MCF 10A (cell line): ENCODE results near the gene TTC31. TPM values are rescaled to one million over a fixed set of nuclear protein-coding genes. Genes with fewer than 3 reads are reported as not detected.
A peak's percentile ranks its signal among the peaks of the same experiment; 100 is the strongest.

Experiments used
- BruUV-seq: library from RNA; stranded (reverse); fragments of 400-500 nt; replicated peaks from 2 replicates; lab custom pipeline; 2021; lab: Mats Ljungman, UMichigan
- CTCF ChIA-PET: fragments of 300-600 bp; sonication (Branson Sonifier 250); formaldehyde crosslinking; extraction: SDS; loops from one replicate; lab custom pipeline; 2021; ENCODE audit warnings: antibody characterized with exemption, inconsistent platforms; lab: Yijun Ruan, JAX
- POLR2A ChIA-PET: fragments of 300-600, 350-650 bp; sonication (Branson Sonifier 250); formaldehyde crosslinking; extraction: SDS; loops from one replicate; lab custom pipeline; 2020; ENCODE audit warnings: antibody characterized with exemption, inconsistent platforms; lab: Yijun Ruan, JAX
- DNase-seq: peaks from one replicate; pipeline ENCODE4 v3.0.0-alpha.2; 2018; ENCODE audit not compliant: unreplicated experiment
- H3K27ac Mint-ChIP-seq: one replicate; pipeline ENCODE4 v1.8.0; 2022; ENCODE audit warnings: mild to moderate bottlenecking, low read depth, mixed read lengths; ENCODE audit not compliant: unreplicated experiment
- H3K27me3 Mint-ChIP-seq: one replicate; pipeline ENCODE4 v1.8.0; 2022; ENCODE audit warnings: mixed read lengths; ENCODE audit not compliant: insufficient read depth, unreplicated experiment
- H3K36me3 Mint-ChIP-seq: one replicate; pipeline ENCODE4 v1.8.0; 2022; ENCODE audit warnings: mild to moderate bottlenecking, moderate library complexity, mixed read lengths; ENCODE audit not compliant: insufficient read depth, unreplicated experiment
- H3K4me1 Mint-ChIP-seq: one replicate; pipeline ENCODE4 v1.8.0; 2022; ENCODE audit warnings: mixed read lengths; ENCODE audit not compliant: insufficient read depth, unreplicated experiment
- H3K4me3 Mint-ChIP-seq: one replicate; pipeline ENCODE4 v1.8.0; 2022; ENCODE audit warnings: mild to moderate bottlenecking, moderate library complexity, mixed read lengths; ENCODE audit not compliant: unreplicated experiment
- H3K9me3 Mint-ChIP-seq: one replicate; pipeline ENCODE4 v1.8.0; 2022; ENCODE audit warnings: mixed read lengths; ENCODE audit not compliant: unreplicated experiment
- intact Hi-C: fragments of 100-400 bp; cut with micrococcal nuclease; formaldehyde crosslinking; loops from 2 replicates; pipeline ENCODE4 v1.14.1; 2022
- total RNA-seq: library from RNA; stranded (reverse); gene quantifications from 2 replicates; pipeline ENCODE4 v1.2.3, GENCODE V29; 2022
- TF ChIP-seq, protein P1 (sequence below): fragments of 200-600 bp; IDR thresholded peaks from one replicate; pipeline ENCODE4 v1.8.0; 2022; ENCODE audit warnings: antibody characterized with exemption, mild to moderate bottlenecking; ENCODE audit not compliant: unreplicated experiment

The TTC31 gene
- total RNA-seq, 1 experiment from 2014 or later = 17.6 TPM

DNA sequence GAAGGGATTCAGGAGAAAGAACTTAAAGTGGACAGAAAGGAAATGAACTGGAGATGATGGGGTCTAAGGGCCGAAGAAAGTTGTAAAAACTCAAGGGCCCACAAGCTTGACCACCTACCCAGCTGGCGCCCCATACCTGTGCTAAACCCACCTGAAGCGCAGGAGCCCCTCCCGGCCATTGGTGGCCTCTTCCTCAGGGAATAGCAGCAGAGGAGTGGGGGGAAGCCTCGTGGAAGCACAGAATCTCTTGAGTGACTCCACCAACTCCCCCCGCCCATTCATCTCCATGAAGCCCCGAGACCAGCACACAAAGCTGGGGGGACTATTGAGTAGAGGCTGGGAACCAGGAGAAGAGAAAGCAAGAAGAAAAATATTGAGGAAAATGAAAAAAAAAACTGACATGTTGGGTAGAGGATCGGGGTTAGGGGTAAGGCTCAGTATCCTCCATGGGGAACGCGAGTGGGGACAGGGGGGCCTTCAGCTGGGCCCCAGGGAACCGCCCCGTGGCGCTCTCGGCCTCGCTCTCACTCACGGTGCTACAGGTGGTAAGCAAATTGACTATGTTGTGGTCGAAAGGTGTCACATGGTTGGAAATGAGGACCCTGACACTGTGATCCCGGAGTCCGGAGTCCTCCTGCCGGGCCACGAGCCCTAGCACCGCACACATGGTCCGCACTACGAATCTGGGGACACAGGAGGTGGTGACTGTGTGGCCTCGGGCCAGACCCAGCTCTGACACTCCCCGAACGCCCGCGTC lies 45.9 kb downstream of the TTC31 start:
- TF ChIP-seq, protein P1, sequence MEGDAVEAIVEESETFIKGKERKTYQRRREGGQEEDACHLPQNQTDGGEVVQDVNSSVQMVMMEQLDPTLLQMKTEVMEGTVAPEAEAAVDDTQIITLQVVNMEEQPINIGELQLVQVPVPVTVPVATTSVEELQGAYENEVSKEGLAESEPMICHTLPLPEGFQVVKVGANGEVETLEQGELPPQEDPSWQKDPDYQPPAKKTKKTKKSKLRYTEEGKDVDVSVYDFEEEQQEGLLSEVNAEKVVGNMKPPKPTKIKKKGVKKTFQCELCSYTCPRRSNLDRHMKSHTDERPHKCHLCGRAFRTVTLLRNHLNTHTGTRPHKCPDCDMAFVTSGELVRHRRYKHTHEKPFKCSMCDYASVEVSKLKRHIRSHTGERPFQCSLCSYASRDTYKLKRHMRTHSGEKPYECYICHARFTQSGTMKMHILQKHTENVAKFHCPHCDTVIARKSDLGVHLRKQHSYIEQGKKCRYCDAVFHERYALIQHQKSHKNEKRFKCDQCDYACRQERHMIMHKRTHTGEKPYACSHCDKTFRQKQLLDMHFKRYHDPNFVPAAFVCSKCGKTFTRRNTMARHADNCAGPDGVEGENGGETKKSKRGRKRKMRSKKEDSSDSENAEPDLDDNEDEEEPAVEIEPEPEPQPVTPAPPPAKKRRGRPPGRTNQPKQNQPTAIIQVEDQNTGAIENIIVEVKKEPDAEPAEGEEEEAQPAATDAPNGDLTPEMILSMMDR = no peak
- TSS peak; percentile 55 for BruUV-seq
- ChIA-PET CTCF (interaction anchor here (0.6 to 7.3 kb wide), 4 partner anchors 37 to 59 kb away, joined by 3 to 80 read pairs (median 12); partner anchors contain the start of genes CCDC142 and TTC31), POLR2A (interaction anchor here (0.7 to 8.1 kb wide), 19 partner anchors 8 to 107 kb away, joined by 3 to 135 read pairs (median 5); partner anchors contain the start of genes C2orf81, CCDC142, INO80B and MOGS)
- no peak for DNase-seq
- H3K36me3 Mint-ChIP-seq = peaks cover 31% of the 10 kb centered on the region
- intact Hi-C loops = loop anchor here (1.0 kb wide), 1 partner anchor 21 kb away; the partner anchor contains the start of gene PCGF1
- peak overlapping the region; percentile 94 for H3K4me3 Mint-ChIP-seq
- no peaks in the 10 kb centered on the region for H3K27me3 Mint-ChIP-seq
- peak overlapping the region; percentile 91 for H3K27ac Mint-ChIP-seq
- no peaks in the 10 kb centered on the region for H3K9me3 Mint-ChIP-seq
- peaks cover 38% of the 10 kb centered on the region for H3K4me1 Mint-ChIP-seq

DNA sequence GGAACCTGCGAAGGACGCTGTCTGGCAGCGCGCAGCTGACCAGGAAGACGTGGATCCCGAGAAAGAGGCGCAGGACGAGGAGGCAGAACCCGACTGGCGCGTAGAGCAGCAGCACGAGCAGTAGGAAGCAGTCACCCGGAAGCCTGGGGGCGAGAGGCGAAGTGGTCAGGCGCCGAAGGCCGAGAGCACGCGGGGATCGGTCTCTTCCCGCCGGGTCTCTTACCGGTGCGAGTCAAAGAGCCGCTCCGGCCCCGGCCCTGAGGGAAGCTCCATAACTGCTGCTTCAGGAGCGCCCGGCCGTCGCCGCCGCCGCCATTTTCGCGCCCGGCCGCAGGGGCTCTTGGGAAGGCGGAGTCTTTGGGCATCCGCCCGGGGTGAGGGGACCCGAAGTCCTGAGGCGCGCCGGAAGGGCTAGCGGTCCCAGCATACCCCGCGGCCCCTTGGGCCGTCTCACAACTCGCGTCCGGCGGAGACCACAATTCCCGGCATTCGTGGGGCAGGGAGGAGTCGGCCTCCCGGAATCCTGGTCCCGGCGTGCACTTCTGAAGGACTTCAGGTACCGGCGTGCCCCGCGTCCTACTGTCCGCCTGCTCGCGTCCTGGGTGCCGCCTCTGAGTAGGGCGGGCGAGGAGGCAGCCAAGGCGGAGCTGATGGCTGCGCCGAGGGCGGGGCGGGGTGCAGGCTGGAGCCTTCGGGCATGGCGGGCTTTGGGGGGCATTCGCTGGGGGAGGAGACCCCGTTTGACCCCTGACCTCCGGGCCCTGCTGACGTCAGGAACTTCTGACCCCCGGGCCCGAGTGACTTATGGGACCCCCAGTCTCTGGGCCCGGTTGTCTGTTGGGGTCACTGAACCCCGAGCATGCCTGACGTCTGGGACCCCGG lies 46.7 kb downstream of the TTC31 start, which contains the start of the genes AUP1 and HTRA2:
Gene AUP1 (minus strand): TSS at position 350 of the 882 bp plus-strand sequence. CDS start 77 bp downstream, at position 273.
Gene HTRA2 (plus strand): TSS at position 577 of the 882 bp plus-strand sequence. CDS start 74 bp downstream, at position 651.
- ChIA-PET CTCF (interaction anchor here (0.6 to 7.3 kb wide), 6 partner anchors 36 to 65 kb away, joined by 3 to 80 read pairs (median 10); partner anchors contain the start of genes CCDC142 and TTC31), POLR2A (interaction anchor here (0.6 to 8.1 kb wide), 29 partner anchors 9 to 1117 kb away, joined by 3 to 135 read pairs (median 5); partner anchors contain the start of genes C2orf81, CCDC142, INO80B and MOGS)
- Mint-ChIP-seq H3K27me3 (no peaks in the 10 kb centered on the region), H3K9me3 (no peaks in the 10 kb centered on the region), H3K36me3 (peaks cover 28% of the 10 kb centered on the region), H3K27ac (peak within 1 kb of the TSS; percentile 91), H3K4me1 (peaks cover 38% of the 10 kb centered on the region), H3K4me3 (peak within 1 kb of the TSS; percentile 94)
- intact Hi-C loops = loop anchor here (1.0 to 5.0 kb wide), 2 partner anchors 22 to 192 kb away; partner anchors contain the start of gene PCGF1
- TF ChIP-seq, protein P1 = no peak
- DNase-seq = peak; percentile 99
- no TSS peak for BruUV-seq

DNA sequence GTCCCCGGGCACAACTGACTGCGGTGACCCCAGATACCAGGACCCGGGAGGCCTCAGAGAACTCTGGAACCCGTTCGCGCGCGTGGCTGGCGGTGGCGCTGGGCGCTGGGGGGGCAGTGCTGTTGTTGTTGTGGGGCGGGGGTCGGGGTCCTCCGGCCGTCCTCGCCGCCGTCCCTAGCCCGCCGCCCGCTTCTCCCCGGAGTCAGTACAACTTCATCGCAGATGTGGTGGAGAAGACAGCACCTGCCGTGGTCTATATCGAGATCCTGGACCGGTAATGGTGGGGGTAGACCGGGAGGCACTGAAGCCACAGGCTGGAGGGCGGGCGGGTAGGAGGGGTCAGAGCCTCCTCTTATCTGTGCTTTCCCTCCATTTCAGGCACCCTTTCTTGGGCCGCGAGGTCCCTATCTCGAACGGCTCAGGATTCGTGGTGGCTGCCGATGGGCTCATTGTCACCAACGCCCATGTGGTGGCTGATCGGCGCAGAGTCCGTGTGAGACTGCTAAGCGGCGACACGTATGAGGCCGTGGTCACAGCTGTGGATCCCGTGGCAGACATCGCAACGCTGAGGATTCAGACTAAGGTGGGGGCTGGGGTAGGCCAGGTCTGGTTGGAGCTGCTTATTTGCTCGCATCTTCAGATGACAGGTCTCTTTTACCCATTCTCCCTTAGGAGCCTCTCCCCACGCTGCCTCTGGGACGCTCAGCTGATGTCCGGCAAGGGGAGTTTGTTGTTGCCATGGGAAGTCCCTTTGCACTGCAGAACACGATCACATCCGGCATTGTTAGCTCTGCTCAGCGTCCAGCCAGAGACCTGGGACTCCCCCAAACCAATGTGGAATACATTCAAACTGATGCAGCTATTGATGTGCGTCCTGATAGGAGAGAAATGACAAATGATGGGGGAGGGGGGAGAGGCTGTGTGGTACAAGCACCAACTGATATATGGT lies 47.6 kb downstream of the TTC31 start:
- H3K4me1 Mint-ChIP-seq = peaks cover 38% of the 10 kb centered on the region
- intact Hi-C loops = loop anchor here (5.0 kb wide), 1 partner anchor 193 kb away; no protein-coding TSS in a partner anchor
- ChIA-PET POLR2A (interaction anchor here (0.6 to 8.1 kb wide), 25 partner anchors 8 to 1116 kb away, joined by 3 to 135 read pairs (median 5); partner anchors contain the start of genes C2orf81, CCDC142, INO80B and MRPL19), CTCF (interaction anchor here (0.6 to 7.3 kb wide), 11 partner anchors 13 to 66 kb away, joined by 3 to 80 read pairs (median 4); partner anchors contain the start of genes CCDC142 and TTC31)
- peak overlapping the region; percentile 91 for H3K27ac Mint-ChIP-seq
- peaks cover 26% of the 10 kb centered on the region for H3K36me3 Mint-ChIP-seq
- H3K27me3 Mint-ChIP-seq = no peaks in the 10 kb centered on the region
- TSS peak; percentile 28 for BruUV-seq
- TF ChIP-seq, protein P1 = no peak
- DNase-seq = peak; percentile 22
- no peaks in the 10 kb centered on the region for H3K9me3 Mint-ChIP-seq
- peak overlapping the region; percentile 94 for H3K4me3 Mint-ChIP-seq
